K562 (cell line): Measurements from ENCODE around the gene MAP3K4. TPM values are rescaled to one million over a fixed set of nuclear protein-coding genes. Genes with fewer than 3 reads are reported as not detected.

Experiments used
- ATF7 ChIP-seq: fragments of 450-650 bp; IDR thresholded peaks from 2 replicates; pipeline ENCODE4 v1.7.1; 2014; ENCODE audit warnings: mild to moderate bottlenecking, moderate library complexity
- BACH1 ChIP-seq: fragments of 200-800 bp; sonication (Bioruptor generic); IDR thresholded peaks from 2 replicates; pipeline ENCODE4 v1.6.1; 2016; ENCODE audit warnings: missing genetic modification characterization, missing compliant biosample characterization
- DDX20 ChIP-seq: fragments of 450-650 bp; IDR thresholded peaks from 2 replicates; pipeline ENCODE4 v1.6.1; 2016; ENCODE audit warnings: missing genetic modification characterization, low read depth, mild to moderate bottlenecking, missing compliant biosample characterization, moderate library complexity
- IRF2 ChIP-seq: sonication (generic); formaldehyde crosslinking; IDR thresholded peaks from 2 replicates; pipeline ENCODE4 v1.8.1; 2022; ENCODE audit warnings: mild to moderate bottlenecking, missing genetic modification reagents
- RERE ChIP-seq: sonication (generic); formaldehyde crosslinking; IDR thresholded peaks from 2 replicates; pipeline ENCODE4 v1.8.0; 2023; ENCODE audit warnings: missing genetic modification reagents, mild to moderate bottlenecking, borderline replicate concordance
- REST ChIP-seq, 2 experiments: fragments of 450-650 bp; formaldehyde crosslinking in 1 of 2; IDR thresholded peaks; 2 replicates each; pipeline versions ENCODE4 v1.4.0 to v1.6.1; 2014 to 2020; ENCODE audit warnings: mild to moderate bottlenecking in 2 of 2, borderline replicate concordance in 1 of 2, low read depth in 1 of 2
- TCF15 ChIP-seq: fragments of 250-450 bp; sonication (Bioruptor Pico); IDR thresholded peaks from 2 replicates; pipeline ENCODE4 v1.8.0; 2022; ENCODE audit warnings: moderate library complexity, mild to moderate bottlenecking, inconsistent platforms
- TCF3 ChIP-seq: sonication (generic); formaldehyde crosslinking; IDR thresholded peaks from 2 replicates; pipeline ENCODE4 v1.4.0; 2020; ENCODE audit warnings: mild to moderate bottlenecking, missing genetic modification reagents
- ZBTB8A ChIP-seq: fragments of 450-650 bp; IDR thresholded peaks from 2 replicates; pipeline ENCODE4 v1.6.1; 2018; ENCODE audit warnings: mild to moderate bottlenecking, moderate library complexity; ENCODE audit not compliant: partially characterized antibody
- ZC3H11A ChIP-seq: IDR thresholded peaks from 2 replicates; pipeline ENCODE4 v1.6.1; 2012; ENCODE audit warnings: low read depth, low read length, improper control_type of control experiment
- ZNF175 ChIP-seq: fragments of 200-800 bp; sonication (Bioruptor generic); IDR thresholded peaks from 2 replicates; pipeline ENCODE4 v1.6.1; 2016; ENCODE audit warnings: low read depth, mild to moderate bottlenecking, missing genetic modification characterization, missing compliant biosample characterization
- ZNF316 ChIP-seq: fragments of 450-650 bp; IDR thresholded peaks from 2 replicates; pipeline ENCODE4 v1.6.1; 2016
- ZNF444 ChIP-seq: fragments of 250-450 bp; sonication (Bioruptor Pico); IDR thresholded peaks from 2 replicates; pipeline ENCODE4 v1.4.0; 2020; ENCODE audit warnings: mild to moderate bottlenecking, moderate library complexity
- ZNF507 ChIP-seq: conservative IDR thresholded peaks from 2 replicates; pipeline ENCODE4 v1.6.1; 2017; ENCODE audit warnings: missing genetic modification characterization, missing compliant biosample characterization
- polyA plus RNA-seq, 8 experiments: library from polyadenylated mRNA; depleted of rRNA in 4 of 8; stranded (reverse) in 5 of 8; unstranded in 3 of 8; fragments of >200 nt; fragmentation: Nextera tagmentation in 2 of 8; fragmentation: Illumina TruSeq in 1 of 8; extraction: Ambion mirVana in 2 of 8; extraction: Trizol in 1 of 8; gene quantifications; 2 replicates each; pipeline versions ENCODE4 v1.2.1 to v1.2.3, GENCODE V29; 2011 to 2014; ENCODE audit warnings: inconsistent platforms in 1 of 8, missing spikeins in 1 of 8
- total RNA-seq, 7 experiments: library from RNA; depleted of rRNA in 6 of 7; stranded (reverse); fragments of >200 nt in 6 of 7; fragmentation: Illumina TruSeq in 2 of 7; extraction: Trizol in 2 of 7; gene quantifications; 2 replicates each; pipeline versions ENCODE4 v1.2.1 to v1.2.3, GENCODE V29; 2011 to 2021; ENCODE audit warnings: low replicate concordance in 1 of 7

Gene MAP3K4
- total and polyA plus RNA-seq, 9 of the 15 experiments (the other 6 are each of a cell fraction or from before 2014, with no cell fraction given): 21.0 to 77.2 (median 48.9) TPM

- TF ChIP-seq ZNF507: 0 out of 2 replicates have a peak, but pooled peaks have one; percentile 14
- no peak for TF ChIP-seq DDX20 (tag)
- no peak for TF ChIP-seq BACH1 (tag)
- TF ChIP-seq ZC3H11A: no peak
- TF ChIP-seq ZBTB8A: no peak
- no peak for TF ChIP-seq TCF15
- no peak for TF ChIP-seq ZNF444 (CRISPR knock-in tag)
- TF ChIP-seq REST (IDR thresholded peaks at IDR 0.05; ENCODE audit: borderline replicate concordance): 0 out of 2 replicates have a peak, but pooled peaks have one; percentile 8
- TF ChIP-seq REST (CRISPR knock-in tag; IDR thresholded peaks at IDR 0.05; ENCODE audit: low read depth): no peak
- TF ChIP-seq ATF7: no peak
- peak; percentile 94 for TF ChIP-seq ZNF316
- no peak for TF ChIP-seq IRF2 (CRISPR knock-in tag)
- 0 out of 2 replicates have a peak, but pooled peaks have one; percentile 34 for TF ChIP-seq ZNF175
- no peak for TF ChIP-seq RERE (CRISPR knock-in tag)
- TF ChIP-seq TCF3 (CRISPR knock-in tag): 0 out of 2 replicates have a peak, but pooled peaks have one; percentile 9
Measured at GRCh38 chr6:161033667-161034066, 42.1 kb downstream of the MAP3K4 start (continued).
